OCI-LY3 (cell line): ENCODE results near the gene TMEM17.
"Not testable (repeated sequence)": the region's sequence is repeated elsewhere in the genome, so short reads cannot be mapped to it uniquely, and the experiment has no call there.

Experiments used
- H2AFZ ChIP-seq: fragments of 200-600, 300-600 bp; shearing (Covaris generic); 2 replicates; pipeline ENCODE4 v1.6.0; 2014; ENCODE audit warnings: antibody characterized with exemption, low read depth, low read length
- H3K27ac ChIP-seq: fragments of 200-600, 300-600 bp; sonication (generic); 2 replicates; pipeline ENCODE4 v1.5.1; 2014; ENCODE audit warnings: mild to moderate bottlenecking, low read length, moderate library complexity, mixed read lengths
- H3K27me3 ChIP-seq: fragments of 200-600, 300-600 bp; sonication (generic); 2 replicates; pipeline ENCODE4 v1.6.1; 2014; ENCODE audit warnings: low read depth, low read length, mixed read lengths
- H3K36me3 ChIP-seq: fragments of 200-600, 300-600 bp; sonication (generic); replicated peaks from 2 replicates; pipeline ENCODE3; 2014; ENCODE audit warnings: low read depth, low read length, mixed read lengths
- H3K4me1 ChIP-seq: fragments of 300-600, 200-600 bp; sonication (generic); 2 replicates; pipeline ENCODE4 v1.6.1; 2014; ENCODE audit warnings: low read length, mixed read lengths
- H3K4me2 ChIP-seq: fragments of 200-600, 300-600 bp; sonication (generic); 2 replicates; pipeline ENCODE4 v1.6.1; 2014; ENCODE audit warnings: low read length, mixed read lengths
- H3K4me3 ChIP-seq: fragments of 300-600, 200-600 bp; sonication (generic); 2 replicates; pipeline ENCODE4 v1.5.1; 2014; ENCODE audit warnings: antibody characterized with exemption, mild to moderate bottlenecking, low read length, moderate library complexity
- H3K79me2 ChIP-seq: fragments of 300-600, 200-600 bp; shearing (Covaris generic); 2 replicates; pipeline ENCODE4 v1.6.1; 2014; ENCODE audit warnings: mild to moderate bottlenecking, low read length, mixed read lengths
- H3K9ac ChIP-seq: fragments of 300-600, 200-600 bp; shearing (Covaris generic); 2 replicates; pipeline ENCODE4 v1.6.0; 2014; ENCODE audit warnings: mild to moderate bottlenecking, low read length, moderate library complexity
- H3K9me3 ChIP-seq: fragments of 200-600, 300-600 bp; shearing (Covaris generic); 2 replicates; pipeline ENCODE4 v1.6.1; 2014; ENCODE audit warnings: low read length, mixed read lengths; ENCODE audit not compliant: insufficient read depth
- H4K20me1 ChIP-seq: fragments of 200-600, 300-600 bp; sonication (generic); 2 replicates; pipeline ENCODE4 v1.6.1; 2016; ENCODE audit warnings: low read length, mixed read lengths; ENCODE audit not compliant: insufficient read depth
- EZH2phosphoT487 ChIP-seq: fragments of 200-600 bp; shearing (Covaris generic); IDR thresholded peaks from 2 replicates; pipeline ENCODE4 v1.6.1; 2018; ENCODE audit warnings: antibody characterized with exemption, mixed run types, low read depth
- TF ChIP-seq, protein P1 (sequence below): fragments of 200-600, 300-600 bp; sonication (generic); IDR thresholded peaks from 2 replicates; pipeline ENCODE4 v1.5.1; 2014; ENCODE audit warnings: antibody characterized with exemption, low read length, low read depth

Gene TMEM17

DNA sequence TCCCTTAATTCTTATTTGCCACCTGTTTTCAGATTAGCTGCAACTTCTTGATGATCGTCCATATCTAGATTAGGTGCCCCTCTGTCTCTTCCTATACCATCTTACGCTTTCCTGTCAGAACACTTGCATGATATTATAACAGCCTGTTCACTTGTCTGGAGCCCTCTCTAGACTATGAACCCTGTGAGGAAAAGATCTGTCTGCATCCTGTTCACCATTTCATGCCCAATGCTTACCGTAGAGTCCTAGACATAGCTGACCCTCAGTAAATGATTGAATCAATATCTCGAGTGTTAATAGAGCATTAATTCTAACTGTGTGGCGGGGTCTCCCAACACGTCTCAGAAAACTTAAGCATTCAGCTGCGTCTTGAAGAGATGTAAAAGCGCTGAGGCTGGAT, 31.8 kb upstream of the TMEM17 start:
- no peak overlapping the region for H3K4me3 ChIP-seq
- H3K27ac ChIP-seq, result no peak overlapping the region
- no peak overlapping the region for H2AFZ ChIP-seq
- H3K79me2 ChIP-seq, result no peaks in the 10 kb centered on the region
- H3K27me3 ChIP-seq, result no peaks in the 10 kb centered on the region
- H3K4me1 ChIP-seq, result no peaks in the 10 kb centered on the region
- TF ChIP-seq EZH2phosphoT487, result no peak
- TF ChIP-seq, protein P1, sequence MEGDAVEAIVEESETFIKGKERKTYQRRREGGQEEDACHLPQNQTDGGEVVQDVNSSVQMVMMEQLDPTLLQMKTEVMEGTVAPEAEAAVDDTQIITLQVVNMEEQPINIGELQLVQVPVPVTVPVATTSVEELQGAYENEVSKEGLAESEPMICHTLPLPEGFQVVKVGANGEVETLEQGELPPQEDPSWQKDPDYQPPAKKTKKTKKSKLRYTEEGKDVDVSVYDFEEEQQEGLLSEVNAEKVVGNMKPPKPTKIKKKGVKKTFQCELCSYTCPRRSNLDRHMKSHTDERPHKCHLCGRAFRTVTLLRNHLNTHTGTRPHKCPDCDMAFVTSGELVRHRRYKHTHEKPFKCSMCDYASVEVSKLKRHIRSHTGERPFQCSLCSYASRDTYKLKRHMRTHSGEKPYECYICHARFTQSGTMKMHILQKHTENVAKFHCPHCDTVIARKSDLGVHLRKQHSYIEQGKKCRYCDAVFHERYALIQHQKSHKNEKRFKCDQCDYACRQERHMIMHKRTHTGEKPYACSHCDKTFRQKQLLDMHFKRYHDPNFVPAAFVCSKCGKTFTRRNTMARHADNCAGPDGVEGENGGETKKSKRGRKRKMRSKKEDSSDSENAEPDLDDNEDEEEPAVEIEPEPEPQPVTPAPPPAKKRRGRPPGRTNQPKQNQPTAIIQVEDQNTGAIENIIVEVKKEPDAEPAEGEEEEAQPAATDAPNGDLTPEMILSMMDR, result no peak
- no peak overlapping the region for H3K9ac ChIP-seq
- no peak overlapping the region for H3K4me2 ChIP-seq
- no peaks in the 10 kb centered on the region for H4K20me1 ChIP-seq
- no peaks in the 10 kb centered on the region for H3K9me3 ChIP-seq
- no peaks in the 10 kb centered on the region for H3K36me3 ChIP-seq

DNA sequence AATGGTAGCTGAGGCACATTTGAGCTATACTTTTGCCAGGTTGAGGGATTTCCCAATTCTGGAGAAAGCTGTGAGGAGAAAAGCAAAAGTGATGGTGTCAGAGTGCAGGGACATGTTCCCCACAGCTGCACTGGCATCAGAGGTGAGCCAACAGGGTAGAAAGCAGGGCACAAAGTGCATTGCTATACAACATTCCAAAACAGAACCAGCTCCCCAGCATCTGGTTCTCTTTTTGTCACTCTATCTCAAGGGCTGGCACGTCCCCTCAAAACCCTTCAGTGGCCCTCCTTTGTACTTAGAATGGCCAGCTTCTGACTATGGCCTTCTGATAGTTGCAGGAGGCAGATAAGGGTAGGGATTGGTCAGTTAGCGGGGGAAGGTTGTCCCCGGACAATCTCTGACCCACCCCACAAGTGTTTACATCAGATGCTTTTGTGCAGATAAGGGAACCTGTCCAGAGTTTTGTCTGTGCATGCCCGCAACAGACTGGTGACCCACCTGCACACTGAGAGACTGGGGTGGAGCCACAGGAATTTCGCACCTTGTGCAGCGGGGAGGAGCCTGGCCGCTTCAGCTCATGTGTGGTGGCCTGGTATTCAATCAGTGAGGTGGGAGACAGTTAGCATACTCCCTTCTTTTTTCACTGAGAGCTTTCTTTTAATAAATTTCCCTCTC, 31.0 kb upstream of the TMEM17 start:
- Histone ChIP-seq H3K4me2 (no peak overlapping the region), H3K36me3 (no peaks in the 10 kb centered on the region), H3K4me3 (no peak overlapping the region), H4K20me1 (no peaks in the 10 kb centered on the region), H2AFZ (no peak overlapping the region), H3K9ac (no peak overlapping the region), H3K27me3 (no peaks in the 10 kb centered on the region), H3K27ac (no peak overlapping the region), H3K9me3 (no peaks in the 10 kb centered on the region), H3K4me1 (no peaks in the 10 kb centered on the region), H3K79me2 (no peaks in the 10 kb centered on the region)
- TF ChIP-seq EZH2phosphoT487, result no peak
- TF ChIP-seq, protein P1, result no peak

DNA sequence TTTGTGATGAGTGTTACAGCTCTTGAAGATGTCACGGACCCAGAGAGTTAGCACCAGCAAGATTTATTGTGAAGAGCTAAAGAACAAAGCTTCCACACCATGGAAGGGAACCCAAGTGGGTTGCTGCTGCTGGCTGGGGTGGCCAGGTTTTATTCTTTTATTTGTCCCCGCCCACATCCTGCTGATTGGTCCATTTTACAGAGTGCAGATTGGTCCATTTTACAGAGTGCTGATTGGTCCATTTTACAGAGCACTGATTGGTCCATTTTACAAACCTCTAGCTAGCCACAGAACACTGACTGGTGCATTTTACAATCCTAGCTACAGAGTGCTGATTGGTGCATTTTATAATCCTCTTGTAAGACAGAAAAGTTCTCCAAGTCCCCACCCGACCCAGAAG, 29.5 kb upstream of the TMEM17 start:
- not testable (repeated sequence) for H3K27ac ChIP-seq, H2AFZ ChIP-seq, H3K4me2 ChIP-seq, H3K9ac ChIP-seq, H3K4me1 ChIP-seq, H4K20me1 ChIP-seq, H3K79me2 ChIP-seq, H3K36me3 ChIP-seq, H3K9me3 ChIP-seq, H3K27me3 ChIP-seq, H3K4me3 ChIP-seq

DNA sequence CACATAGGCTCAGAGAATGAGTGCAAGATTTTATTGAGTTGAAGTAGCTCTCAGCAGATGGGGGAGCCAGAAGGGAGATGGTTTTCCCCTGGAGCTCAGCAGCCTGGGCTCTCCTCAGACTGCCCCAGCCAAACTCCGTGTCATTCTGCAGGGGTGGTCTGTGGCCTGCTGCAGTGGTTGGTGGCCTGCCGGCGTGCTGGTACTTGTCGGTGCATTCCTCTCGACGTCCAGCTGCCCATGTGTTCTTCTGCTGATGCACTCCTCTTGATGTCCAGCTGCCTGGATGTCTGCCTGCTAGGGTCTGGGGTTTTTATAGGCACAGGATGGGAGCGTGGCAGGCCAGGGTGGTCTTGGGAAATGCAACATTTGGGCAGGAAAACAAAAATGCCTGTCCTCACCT, 25.6 kb upstream of the TMEM17 start:
- Histone ChIP-seq H3K36me3 (no peaks in the 10 kb centered on the region), H3K9me3 (no peaks in the 10 kb centered on the region), H3K4me2 (no peak overlapping the region), H3K4me3 (no peak overlapping the region), H3K9ac (no peak overlapping the region), H4K20me1 (no peaks in the 10 kb centered on the region), H3K27me3 (no peaks in the 10 kb centered on the region), H3K4me1 (no peaks in the 10 kb centered on the region), H2AFZ (no peak overlapping the region), H3K27ac (no peak overlapping the region), H3K79me2 (no peaks in the 10 kb centered on the region)
- no peak for TF ChIP-seq EZH2phosphoT487
- TF ChIP-seq, protein P1, result no peak
